Peyer's patch (tissue), 4 donors: Measurements from ENCODE around the gene TECTB.

Experiments
- POLR2A ChIP-seq, 2 donors: fragments of 450-650 bp; IDR thresholded peaks; one replicate each; pipeline ENCODE4 v1.5.1; 2017; ENCODE audit warnings: antibody characterized with exemption in 2 of 2, mild to moderate bottlenecking in 2 of 2, moderate library complexity in 2 of 2
- TF ChIP-seq, protein P1 (sequence below), 6 experiments: fragments of 450-650 bp in 4 of 6; fragments of 200-600 bp in 2 of 6; sonication (generic) in 1 of 6; IDR thresholded peaks; one replicate each; pipeline ENCODE4 v1.5.1; 2017 to 2019; ENCODE audit warnings: antibody characterized with exemption in 6 of 6, mild to moderate bottlenecking in 3 of 6, moderate library complexity in 1 of 6

DNA sequence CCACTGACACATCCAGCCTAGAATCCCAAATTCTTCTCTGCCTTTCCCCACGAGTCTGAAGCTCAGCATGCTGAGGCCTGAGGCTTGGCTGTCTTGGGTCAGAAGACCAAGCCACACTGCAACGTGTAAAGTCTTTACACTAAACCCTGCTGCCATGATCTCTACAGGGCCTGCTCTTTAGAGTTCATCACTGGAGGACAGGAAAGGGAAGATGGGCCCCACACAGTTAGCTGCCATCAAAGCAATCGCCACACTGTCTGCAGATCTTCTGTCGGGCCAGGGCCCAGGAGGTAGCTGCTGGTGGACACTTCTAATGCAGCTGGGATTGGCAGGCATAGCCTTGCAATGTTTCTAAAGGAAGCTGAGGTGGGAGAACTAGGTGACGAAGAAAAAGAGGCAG, 8.4 kb upstream of the TECTB start:
- TF ChIP-seq, protein P1, sequence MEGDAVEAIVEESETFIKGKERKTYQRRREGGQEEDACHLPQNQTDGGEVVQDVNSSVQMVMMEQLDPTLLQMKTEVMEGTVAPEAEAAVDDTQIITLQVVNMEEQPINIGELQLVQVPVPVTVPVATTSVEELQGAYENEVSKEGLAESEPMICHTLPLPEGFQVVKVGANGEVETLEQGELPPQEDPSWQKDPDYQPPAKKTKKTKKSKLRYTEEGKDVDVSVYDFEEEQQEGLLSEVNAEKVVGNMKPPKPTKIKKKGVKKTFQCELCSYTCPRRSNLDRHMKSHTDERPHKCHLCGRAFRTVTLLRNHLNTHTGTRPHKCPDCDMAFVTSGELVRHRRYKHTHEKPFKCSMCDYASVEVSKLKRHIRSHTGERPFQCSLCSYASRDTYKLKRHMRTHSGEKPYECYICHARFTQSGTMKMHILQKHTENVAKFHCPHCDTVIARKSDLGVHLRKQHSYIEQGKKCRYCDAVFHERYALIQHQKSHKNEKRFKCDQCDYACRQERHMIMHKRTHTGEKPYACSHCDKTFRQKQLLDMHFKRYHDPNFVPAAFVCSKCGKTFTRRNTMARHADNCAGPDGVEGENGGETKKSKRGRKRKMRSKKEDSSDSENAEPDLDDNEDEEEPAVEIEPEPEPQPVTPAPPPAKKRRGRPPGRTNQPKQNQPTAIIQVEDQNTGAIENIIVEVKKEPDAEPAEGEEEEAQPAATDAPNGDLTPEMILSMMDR (IDR thresholded peaks at IDR 0.05): no peak
- TF ChIP-seq POLR2A (IDR thresholded peaks at IDR 0.05): no peak
